Measurements from ENCODE around the gene FAF1. TPM values are rescaled to one million over a fixed set of nuclear protein-coding genes. Genes with fewer than 3 reads are reported as not detected.
"Not testable (repeated sequence)": the region's sequence is repeated elsewhere in the genome, so short reads cannot be mapped to it uniquely, and the experiment has no call there.

FAF1 gene
- total RNA-seq, 1 donor from 2014 or later: 82.6 TPM

DNA sequence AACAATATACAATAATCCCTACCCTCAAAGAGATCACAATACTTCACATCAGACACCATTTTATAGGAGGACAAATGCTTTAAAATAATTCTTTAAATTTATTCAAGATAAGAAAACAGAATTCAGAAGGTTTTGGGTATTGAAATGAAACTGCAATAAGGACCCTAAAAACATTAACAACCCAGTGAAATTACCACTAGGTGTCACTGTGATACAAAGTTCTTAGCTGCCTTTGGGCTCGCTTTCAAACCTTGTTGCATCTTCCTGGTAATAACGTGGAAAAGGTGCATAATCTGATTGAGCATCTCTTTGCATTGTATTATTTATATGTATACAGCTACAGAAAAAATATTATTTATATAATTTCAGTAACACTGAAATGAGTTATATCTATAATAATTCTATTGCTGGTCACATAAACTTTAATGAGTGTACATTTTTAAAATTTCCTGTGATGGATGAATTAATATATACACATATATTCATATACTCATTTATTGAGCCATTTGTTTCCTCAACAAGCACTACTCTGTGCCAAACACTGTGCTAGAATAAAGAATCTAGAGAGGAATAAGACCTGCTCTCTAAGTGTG is 185.2 kb downstream of the FAF1 start:
- peak; percentile 79 for DNase-seq

- no peak for DNase-seq
Measured at GRCh38 chr1:50766688-50767087, 193.4 kb downstream of the FAF1 start.

GRCh38 chr1:50756543-50756942 is 203.5 kb downstream of the FAF1 start:
- DNase-seq: not testable (repeated sequence)

GRCh38 chr1:50754764-50755163 is 205.3 kb downstream of the FAF1 start:
- not testable (repeated sequence) for DNase-seq

GRCh38 chr1:50750021-50750619 is 209.9 kb downstream of the FAF1 start:
- peak; percentile 15 for DNase-seq

DNA sequence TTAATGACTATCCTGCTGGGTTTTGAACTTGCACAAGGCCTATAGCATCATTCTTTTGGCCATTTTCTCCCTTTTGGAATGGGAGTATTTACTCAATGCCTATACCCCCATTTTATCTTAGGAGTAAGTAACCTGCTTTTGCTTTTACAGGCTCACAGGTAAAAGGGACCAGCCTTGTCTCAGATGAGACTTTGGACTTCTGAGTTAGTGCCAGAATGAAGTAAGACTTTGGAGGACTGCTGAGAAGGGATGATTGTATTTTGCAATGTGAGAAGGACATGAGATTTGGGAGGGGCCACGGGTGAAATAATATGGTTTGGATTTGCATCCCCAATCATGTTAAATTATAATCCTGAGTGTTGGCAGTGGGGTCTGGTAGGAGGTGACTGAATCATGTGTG is 212.7 kb downstream of the FAF1 start:
- no peak for DNase-seq

- no peak for DNase-seq
Measured at GRCh38 chr1:50742523-50742922, 217.5 kb downstream of the FAF1 start.

DNA sequence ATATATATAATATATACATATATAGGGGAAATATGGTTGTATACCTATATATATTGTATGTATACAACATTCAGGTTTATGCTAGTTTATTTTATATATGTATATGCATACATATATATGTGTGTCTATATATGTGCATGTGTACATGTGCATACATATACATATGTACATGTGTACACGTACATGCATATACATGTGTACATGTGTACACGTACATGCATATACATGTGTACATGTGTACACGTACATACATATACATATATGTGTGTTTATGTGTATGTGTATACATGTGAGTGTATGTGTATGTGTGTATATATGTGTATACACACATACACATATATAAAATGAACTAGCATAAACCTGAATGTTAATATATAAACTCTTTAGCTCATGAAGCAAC is 220.9 kb downstream of the FAF1 start:
- no peak for DNase-seq

DNA sequence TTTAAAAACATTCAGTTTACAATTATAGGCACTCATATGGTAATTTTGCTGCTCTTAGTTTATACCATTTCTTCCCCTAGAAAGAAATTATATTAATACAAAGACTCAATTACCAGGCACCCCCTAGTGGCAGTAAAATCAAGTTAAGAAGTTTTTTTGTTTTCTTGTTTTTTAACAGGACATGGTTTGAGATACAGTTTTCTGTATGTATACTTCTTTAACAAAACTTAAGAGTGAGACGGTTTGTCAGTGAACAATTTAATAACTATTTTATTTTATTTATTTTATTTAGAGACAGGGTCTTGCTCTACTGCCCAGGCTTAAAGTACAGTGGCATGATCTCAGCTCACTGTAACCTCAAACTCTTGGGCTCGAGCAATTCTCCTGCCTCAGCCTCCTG is 224.6 kb downstream of the FAF1 start:
- DNase-seq: peak; percentile 27

GRCh38 chr1:50727578-50727977 is 232.5 kb downstream of the FAF1 start:
- not testable (repeated sequence) for DNase-seq

DNA sequence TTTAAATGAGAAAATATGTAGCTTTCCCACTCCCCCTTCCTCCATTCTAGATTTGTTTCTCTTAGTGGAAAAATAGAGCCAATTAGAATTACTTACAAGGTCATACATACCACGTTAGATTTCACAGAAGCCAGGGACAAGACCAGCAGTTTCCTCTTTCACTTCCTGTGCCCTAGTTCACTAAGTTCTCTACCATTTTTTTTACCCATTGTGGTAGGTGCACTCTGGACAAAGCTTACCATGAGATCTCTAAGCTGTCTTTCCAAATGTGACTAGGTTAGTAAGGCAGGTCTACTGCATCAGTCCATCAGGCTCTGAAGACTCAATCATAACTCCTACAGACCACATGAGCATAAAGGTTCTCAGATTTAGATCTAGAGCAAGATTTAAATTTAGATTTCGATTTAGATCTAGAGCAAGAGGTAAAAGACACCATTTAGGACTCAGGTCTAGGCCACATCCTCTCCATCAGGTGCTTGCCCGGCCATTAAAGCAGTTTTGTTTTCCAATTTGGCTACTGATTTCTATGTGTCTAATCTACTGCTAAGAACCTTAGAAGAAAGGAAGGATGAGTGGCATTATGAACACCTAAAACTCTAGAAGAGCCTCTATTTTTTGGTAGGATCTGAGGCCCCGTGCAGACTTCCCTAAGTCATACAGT is 235.3 kb downstream of the FAF1 start:
- DNase-seq: no peak

- DNase-seq: peak; percentile 29
Measured at GRCh38 chr1:50720457-50721053, 239.5 kb downstream of the FAF1 start.

- DNase-seq: no peak
Measured at GRCh38 chr1:50719126-50719525, 240.9 kb downstream of the FAF1 start.

DNA sequence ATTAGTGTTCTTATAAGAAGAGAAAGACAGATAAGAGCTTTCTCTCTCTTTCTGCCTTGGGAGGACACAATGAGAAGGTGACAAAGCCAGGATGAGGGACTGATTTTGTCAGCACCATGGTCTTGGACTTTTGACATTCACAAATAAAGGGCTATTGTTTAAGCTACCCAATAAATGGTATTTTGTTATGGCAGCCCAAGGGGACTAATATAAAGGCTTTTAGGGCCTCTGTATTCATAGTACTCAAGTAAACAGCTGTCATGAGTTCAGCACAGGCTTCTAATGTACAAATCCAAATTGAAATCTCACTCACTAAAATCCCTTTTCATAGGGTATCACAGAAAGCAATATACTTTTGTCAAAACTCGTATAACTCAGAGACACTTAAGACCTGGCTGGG is 242.7 kb downstream of the FAF1 start:
- no peak for DNase-seq

- DNase-seq: not testable (repeated sequence)
Measured at GRCh38 chr1:50716455-50716854, 243.6 kb downstream of the FAF1 start.

DNA sequence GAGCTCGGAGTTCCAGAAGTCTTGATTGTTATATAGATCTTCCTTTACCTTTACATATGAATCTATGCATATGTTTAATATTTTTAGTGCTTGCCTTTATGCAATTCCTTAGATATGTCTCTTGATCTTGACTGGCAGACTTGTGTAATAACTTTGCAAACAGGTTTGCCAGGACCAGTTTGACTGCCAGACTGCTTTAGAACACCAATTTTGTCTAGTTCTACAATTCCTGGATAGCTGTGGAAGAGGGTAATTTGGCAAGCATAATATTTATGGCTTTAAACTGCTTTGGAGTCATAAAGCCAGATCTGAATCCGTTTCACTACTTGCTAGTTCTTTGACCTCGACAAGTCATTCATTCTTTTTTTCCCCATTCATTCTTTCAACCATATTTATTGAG is 250.0 kb downstream of the FAF1 start:
- no peak for DNase-seq

- no peak for DNase-seq
Measured at GRCh38 chr1:50707824-50708223, 252.2 kb downstream of the FAF1 start.

DNA sequence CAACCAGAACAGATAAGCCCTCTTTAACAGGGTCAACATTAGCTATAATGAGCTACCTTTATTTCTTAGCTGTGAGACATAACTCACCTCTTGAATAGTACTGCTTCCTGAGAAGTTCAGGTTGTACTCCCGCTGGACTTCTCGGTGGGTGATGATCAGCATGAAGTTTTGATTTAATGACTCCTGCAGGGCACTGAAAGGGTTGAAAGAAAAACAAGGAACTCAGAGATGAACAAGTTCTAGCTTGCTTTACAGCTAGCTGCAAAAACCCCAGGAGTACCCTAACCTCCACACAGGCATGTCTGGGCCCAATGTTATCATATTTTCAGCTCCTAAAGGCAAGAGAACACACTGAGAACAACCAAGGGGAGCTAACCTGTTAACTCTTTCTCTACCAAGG is 254.4 kb downstream of the FAF1 start:
- no peak for DNase-seq

DNA sequence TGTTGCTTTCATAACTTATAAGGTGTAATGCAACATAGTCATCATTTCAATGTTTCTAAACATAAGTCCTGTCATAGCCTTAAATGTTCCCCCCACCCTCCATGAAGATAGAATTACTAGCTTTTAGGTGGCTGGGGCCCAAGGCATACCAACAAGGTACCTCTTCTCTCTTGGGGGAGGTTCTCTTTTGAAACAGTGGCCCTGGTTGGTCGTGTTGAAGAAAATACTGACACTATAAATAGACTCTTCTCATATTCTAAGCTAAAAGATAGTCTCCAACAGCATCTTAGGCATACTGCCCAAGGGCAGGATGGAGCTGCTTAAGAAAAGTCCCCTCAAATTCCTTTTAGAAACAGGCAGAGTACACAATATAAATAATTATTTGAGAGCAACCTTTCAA is 255.0 kb downstream of the FAF1 start:
- no peak for DNase-seq

DNA sequence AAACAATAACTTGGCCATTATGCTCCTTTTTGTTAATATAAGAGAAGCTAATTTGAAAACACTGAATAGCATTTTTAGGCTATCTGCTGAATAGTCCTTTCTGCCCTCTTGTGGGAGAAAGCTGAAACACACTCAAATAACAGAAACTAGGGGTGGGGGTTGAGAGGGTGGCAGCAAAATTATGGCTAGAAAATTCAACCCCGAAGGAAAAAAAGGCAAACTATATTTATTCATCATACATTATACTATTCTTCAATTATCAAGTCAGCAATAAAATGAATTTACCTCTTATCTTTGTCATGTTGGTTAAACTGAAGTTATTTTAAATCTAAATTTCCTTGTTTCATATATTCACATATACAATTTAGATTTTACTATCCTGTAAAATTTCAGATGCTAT is 255.9 kb downstream of the FAF1 start:
- peak; percentile 51 for DNase-seq

DNA sequence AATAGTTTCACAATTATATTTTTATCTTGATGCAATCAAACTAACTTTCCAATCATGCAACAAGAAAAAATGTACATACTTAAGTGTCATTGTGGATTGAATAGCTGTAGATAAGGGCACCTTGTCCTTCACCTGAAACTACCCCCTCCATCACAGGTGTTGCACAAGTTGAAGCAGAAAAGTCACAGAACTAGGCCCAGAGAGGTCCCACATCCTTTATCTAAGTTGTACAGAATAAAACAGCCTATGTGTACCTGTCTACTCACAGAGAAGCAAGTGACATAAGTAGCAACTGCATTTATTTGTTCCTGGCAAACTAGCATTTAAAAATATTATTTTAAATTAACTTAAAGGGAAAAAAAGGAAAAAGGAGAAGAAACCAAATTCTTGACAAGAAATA is 256.8 kb downstream of the FAF1 start:
- DNase-seq: no peak

- no peak for DNase-seq
Measured at GRCh38 chr1:50702395-50702794, 257.7 kb downstream of the FAF1 start.

DNA sequence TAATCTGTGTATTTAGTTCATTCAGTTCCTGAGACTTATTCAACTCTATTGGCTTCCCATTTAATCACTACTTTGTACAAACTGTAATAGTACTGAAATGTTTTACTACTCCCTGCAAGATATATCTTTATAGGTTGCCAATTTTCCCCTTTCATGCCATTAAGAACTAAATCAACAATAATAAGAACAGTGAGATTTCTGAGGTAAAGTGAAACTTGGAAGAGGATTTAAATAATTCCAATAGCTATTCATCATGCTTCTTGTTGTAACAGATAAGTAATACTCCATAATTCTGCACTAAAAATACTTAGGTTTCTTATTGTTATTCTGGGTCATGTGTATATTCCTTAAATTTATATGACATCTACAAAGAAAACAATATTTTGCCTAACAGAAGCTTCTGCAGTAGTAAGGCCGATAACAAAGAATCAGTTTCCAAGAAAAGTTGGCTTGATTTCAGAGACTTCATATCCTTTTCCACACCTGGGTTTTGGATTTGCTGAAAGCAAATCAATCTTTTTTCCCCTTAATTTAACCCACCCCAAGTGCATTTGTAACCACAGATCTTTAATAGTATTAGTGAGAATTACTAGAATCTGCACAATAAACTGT is 258.3 kb downstream of the FAF1 start:
- no peak for DNase-seq
